GM19023 (cell line): ENCODE results near the gene OR2Z1.

Experiments used
- ATAC-seq: cut with Tn5 transposase; IDR thresholded peaks from one replicate; pipeline ENCODE4 v1.9.1; 2021; ENCODE audit warnings: mild to moderate bottlenecking, moderate library complexity; ENCODE audit not compliant: unreplicated experiment

The OR2Z1 gene, protein sequence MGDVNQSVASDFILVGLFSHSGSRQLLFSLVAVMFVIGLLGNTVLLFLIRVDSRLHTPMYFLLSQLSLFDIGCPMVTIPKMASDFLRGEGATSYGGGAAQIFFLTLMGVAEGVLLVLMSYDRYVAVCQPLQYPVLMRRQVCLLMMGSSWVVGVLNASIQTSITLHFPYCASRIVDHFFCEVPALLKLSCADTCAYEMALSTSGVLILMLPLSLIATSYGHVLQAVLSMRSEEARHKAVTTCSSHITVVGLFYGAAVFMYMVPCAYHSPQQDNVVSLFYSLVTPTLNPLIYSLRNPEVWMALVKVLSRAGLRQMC

GRCh38 chr19:8721334-8721733, at the start of gene OR2Z1:
TSS of gene OR2Z1 (plus strand) at chr19:8721634. CDS start at chr19:8731029, 9,395 bp downstream.
- ATAC-seq = no peak

DNA sequence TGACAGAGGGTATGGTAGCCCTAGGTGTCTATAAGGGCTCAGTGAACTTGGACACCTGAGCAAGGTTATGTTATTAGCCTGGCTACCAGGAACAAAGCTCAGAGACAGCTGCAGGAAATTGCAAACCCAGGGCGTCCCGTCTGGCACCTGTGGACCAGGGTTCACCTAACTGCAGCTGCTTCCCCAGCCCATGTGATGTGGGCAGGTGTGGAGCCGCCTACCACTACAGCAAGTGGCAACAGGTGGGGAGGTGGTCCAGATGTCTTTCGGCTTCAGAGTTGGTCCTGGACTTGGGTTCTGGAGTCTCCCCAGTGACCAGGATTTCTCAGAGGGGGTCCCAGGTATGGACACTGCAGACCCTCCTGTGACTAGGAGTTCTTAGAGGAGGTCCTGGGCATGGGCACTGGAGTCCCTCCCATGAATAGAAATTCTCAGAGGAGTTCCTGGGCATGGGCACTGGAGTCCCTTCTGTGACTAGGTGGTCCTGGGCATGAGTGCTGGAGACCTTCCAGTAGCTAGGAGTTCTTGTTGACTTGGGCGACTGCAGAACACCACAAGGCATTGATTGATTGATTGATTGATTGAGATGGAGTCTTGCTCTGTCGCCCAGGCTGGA, 48.0 kb upstream of the OR2Z1 start:
- no peak for ATAC-seq

- no peak for ATAC-seq
These were observed 46.4 kb upstream of the OR2Z1 start for GRCh38 chr19:8675066-8675465.

DNA sequence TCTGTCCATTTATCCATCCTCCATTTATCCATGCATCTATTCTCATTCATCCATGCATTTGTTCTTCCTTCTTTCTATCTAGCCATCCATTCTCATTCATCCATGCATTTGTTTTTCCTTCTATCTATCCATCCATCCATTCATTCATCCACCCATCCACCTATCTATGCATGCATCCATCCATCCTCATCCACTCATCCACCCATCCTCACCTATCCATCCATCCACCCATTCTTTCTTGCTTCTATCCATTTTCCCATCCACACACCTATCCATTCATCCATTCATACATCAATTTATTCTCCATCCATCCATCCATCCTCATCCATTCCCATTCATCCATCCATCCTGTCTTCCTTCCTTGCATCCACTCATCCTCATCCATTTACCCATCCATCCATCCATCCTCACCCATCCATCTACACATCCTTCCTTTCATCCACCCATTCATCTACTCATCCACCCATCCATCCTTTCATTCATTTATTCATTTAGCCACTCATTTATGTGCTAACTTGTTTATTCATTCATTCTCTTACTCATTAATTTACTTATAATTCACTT, 43.1 kb upstream of the OR2Z1 start:
- no peak for ATAC-seq

DNA sequence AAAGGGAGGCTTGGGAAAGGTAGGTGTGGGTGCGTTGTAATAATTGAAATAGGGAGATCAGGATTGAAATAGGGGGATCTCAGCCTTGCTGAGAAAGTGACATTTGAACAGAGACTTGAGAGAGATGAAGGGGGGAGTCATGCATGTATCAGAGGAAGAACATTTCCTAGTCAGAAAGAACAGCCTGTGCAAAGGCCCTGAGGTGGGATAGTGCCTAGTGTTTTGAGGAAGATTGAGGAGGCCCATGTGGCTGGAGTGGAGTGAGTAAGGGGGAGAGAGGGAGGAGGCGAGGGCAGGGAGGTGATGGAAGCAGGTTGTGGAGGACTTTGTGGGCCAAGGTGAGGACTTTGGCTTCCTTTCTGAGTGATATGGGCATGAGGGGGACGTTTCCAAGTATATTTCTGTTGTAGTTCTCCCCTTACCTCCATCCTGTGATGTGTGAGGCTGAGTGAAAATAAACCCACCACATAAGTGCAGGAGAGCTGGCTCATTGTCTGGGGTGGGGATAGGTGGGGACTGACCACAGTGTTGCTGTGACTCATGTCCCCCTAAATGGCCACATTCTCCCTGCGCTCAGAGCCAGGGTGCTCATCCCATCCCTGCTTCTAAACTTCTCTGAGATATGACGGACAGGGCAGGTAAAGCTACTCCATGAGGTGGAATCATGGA, 40.6 kb upstream of the OR2Z1 start:
- ATAC-seq = no peak

DNA sequence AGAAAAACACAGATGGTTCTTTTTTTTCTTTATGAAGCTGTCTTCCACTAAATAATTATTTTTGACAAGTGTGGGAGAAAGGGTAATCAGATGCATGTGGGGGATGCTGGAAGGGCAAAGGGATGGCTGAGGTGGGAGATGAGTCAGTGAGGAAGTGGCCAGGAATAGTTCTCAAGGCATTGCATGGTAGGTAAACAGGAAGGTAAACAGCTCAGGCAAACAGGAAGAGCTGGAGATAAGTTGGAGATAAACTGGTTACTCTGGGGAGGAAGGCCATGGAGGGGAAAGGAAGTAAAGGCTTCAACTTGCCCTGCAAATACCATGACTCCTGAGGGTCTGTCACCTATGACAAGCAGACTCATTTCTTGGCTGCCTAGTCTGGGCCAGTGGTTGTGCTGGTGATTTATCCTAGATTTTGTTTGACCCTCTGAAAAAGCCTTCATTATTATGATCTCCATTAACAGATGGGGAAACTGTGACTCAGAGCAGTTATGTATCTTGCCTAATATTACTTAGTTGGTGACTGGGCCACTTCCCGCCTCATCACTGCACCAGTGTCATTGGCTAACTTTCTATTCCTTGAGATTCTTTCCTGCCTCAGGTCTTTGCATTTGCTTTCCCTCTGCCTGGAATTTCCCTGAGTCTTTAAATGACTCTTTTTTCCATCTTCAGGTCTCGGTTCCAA, 39.9 kb upstream of the OR2Z1 start:
- ATAC-seq = no peak

DNA sequence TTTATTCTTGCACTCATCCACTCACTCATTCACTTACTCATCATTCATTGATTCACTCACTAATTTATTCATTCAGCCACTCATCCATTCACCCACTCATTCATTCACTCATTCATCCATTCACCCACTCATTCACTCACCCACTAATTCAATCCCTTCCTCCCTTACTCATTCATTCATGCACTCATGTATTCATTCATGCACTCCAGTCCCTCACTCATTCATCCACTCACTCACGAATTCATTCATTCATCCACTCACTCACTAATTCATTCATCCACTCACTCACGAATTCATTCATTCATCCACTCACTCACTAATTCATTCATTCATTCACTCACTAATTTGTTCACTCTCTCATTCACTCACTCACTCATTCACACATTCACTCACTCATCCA, 39.0 kb upstream of the OR2Z1 start:
- ATAC-seq = no peak

DNA sequence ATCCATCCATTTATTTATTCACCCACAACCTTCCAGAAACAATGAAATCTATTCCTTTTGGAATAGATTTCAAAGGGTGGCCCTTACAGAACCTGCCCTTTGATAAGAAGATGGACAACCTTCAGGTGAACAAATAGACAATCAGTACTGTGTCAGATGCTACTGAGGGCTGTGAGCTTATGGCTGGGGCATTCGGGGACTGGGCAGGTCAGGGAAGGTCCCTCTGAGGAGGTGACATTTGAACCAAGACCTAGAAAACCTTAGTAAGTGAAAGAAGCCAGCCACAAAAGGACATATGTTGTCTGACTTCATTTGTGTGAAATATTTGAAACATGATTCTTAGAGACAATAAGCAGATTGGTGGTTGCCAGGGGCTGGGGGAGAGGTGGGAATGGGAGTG, 38.5 kb upstream of the OR2Z1 start:
- ATAC-seq = no peak

- no peak for ATAC-seq
These were observed 37.2 kb upstream of the OR2Z1 start for GRCh38 chr19:8684001-8684902.

DNA sequence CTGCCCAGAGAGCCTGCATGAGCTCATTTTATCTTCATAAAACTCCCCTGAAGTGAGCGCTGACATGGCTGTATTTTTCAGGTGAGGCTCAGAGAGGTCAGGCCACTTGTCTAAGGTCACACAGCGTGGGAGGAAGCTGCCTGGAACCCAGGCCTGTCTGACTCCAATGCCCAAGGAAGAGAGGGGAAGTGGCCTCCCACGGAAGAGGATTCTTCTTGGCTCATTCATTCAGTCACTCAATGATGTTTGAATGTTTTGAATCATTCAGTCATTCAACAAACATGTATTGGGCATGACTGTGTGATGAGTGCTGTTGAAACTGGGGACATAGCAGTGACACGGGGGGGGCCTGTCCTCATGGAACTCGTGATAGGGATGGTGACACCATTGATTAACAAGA, 34.9 kb upstream of the OR2Z1 start:
- no peak for ATAC-seq

GRCh38 chr19:8688930-8689329, 32.5 kb upstream of the OR2Z1 start:
- ATAC-seq = no peak

DNA sequence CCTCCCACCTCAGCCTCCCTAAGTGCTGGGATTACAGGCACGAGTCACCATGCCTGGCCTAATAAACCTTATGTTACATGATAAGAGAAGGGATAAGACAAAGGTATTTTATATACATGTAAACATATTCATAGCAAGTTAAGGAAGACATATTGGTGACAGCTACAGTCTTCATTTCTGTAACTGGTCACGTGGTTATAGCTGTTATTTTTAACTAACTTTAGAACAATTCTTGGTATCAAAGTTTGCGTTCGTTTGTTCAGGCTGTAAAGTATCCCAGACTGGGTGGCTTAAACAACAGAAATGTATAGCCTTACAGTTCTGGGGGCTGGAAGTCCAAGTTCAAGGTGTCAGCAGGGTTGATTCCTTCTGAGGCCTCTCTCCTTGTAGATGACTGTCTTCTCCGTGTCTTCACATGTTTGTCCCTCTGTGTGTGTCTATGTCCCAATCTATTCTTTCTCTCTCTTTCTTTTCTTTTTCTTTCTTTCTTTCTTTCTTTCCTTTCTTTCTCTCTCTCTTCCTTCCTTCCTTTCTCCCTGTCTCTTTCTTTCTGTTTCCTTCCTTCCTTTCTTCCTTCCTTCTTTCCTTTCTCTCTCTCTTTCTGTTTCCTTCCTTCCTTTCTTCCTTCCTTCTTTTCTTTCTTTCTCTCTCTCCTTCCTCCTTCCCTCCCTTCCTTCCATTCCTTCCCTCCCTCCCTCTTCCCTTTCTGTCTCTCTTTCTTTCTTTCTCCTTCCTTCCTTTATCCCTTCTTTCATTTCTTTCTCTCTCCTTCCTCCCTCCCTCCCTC, 30.5 kb upstream of the OR2Z1 start:
- no peak for ATAC-seq

DNA sequence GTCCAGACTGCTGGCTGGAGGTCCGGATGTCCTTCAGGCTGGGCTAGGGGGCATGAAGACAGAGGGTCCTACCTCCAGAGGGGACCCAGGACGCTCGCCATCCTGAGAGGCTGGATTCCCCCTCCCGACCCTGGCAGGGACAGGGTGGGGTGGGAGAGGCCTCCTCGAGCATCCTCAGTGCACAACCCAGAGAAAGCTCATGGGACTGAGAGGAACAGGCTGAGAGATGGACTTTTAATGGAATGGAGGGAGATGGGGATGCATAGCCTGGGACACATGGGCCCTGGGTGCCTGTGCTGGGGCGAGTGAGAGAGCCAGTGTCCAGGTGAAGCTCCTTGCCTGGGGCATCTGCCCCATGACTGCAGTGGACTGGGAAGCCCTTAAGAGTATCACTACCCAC, 25.9 kb upstream of the OR2Z1 start:
- no peak for ATAC-seq

GRCh38 chr19:8695911-8696310, 25.5 kb upstream of the OR2Z1 start:
- ATAC-seq = no peak

DNA sequence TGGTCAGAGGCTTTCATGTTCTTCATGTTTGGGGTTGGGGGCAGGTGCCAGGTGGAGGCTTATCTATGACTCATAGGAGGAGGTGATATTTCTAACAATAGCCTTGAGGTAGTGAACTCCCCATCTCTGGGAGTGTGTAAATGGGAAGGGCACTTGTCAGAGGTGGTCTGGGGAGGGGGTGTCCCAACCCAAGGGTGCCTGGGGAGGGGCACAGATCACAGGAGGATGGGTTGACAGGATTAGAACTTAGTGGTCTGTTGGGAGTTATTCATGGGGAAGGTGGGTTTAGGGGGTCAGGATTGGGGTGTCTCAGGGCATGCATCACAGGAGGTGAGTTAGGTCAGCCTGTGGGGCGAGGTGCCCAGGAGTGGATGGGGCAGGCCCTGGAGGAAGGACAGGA, 24.4 kb upstream of the OR2Z1 start:
- no peak for ATAC-seq

DNA sequence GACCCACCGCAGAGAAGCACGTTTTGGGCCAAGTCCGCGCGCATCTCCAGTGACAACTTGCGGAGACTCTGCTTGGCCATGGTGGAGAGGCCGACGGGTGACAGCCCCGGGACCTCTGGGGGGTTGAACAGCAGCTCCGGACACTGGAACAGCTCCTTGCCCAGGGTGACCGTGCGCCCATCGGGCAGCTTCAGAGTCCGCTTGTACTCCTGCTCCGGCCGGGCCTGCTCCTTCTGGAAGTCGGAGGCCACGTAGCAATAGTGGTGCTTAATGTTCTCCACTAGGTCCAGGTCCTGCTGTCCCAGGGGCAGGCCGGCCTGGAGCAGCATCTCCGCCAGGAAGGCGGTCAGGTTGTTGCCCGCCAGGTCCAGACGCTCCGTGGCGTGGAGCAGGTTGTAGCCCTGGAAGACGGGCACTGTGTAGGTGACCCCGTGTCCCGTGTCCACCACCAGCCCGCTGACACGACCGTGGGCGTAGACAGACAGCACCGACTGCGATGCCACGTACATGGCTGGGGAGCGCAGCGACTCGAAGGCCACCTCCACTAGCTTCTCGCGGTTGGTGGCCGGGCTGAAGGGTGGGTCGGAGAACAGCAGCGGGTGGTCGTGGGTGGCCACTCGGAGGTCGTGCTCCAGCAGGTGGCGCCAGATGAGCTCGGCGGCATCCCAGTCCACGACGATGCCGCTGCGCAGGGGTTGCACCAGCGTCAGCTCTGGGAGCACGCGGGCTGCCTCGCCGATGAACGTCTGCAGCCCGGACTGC, 23.6 kb upstream of the OR2Z1 start:
- ATAC-seq = no peak

- no peak for ATAC-seq
These were observed 22.9 kb upstream of the OR2Z1 start, which contains the start of gene ACTL9 for GRCh38 chr19:8698433-8699063. TSS of gene ACTL9 (minus strand) at chr19:8698795. CDS start at chr19:8698701, 94 bp downstream.

GRCh38 chr19:8699908-8700307, 21.5 kb upstream of the OR2Z1 start:
- no peak for ATAC-seq
